HEK293T (cell line): Measurements from ENCODE around the gene C9orf85.

Source experiments
- CTCF ChIA-PET: fragments of 350-600 bp; formaldehyde crosslinking; extraction: SDS; loops from one replicate; lab custom pipeline; 2021; ENCODE audit warnings: antibody characterized with exemption, inconsistent platforms; lab: Yijun Ruan, JAX
- POLR2A ChIA-PET: fragments of 350-600 bp; formaldehyde crosslinking; extraction: SDS; loops from one replicate; lab custom pipeline; 2020; ENCODE audit warnings: antibody characterized with exemption, inconsistent platforms; lab: Yijun Ruan, JAX
- DNase-seq: peaks from one replicate; pipeline ENCODE4 v3.0.0; 2012; ENCODE audit warnings: mixed read lengths; ENCODE audit errors: extremely low spot score
- ARNT ChIP-seq: fragments of 450-650 bp; IDR thresholded peaks from 2 replicates; pipeline ENCODE4 v1.6.1; 2017; ENCODE audit warnings: mild to moderate bottlenecking
- BHLHE40 ChIP-seq: fragments of 450-650 bp; IDR thresholded peaks from 2 replicates; pipeline ENCODE4 v1.6.1; 2016; ENCODE audit warnings: mild to moderate bottlenecking, moderate library complexity, borderline replicate concordance
- CTBP1 ChIP-seq: fragments of 450-650 bp; IDR thresholded peaks from 2 replicates; pipeline ENCODE4 v1.6.1; 2016; ENCODE audit warnings: borderline replicate concordance
- ELF4 ChIP-seq: fragments of 450-650 bp; IDR thresholded peaks from 2 replicates; pipeline ENCODE4 v1.6.1; 2017; ENCODE audit warnings: antibody characterized with exemption
- FOXA1 ChIP-seq: fragments of 450-650 bp; IDR thresholded peaks from 2 replicates; pipeline ENCODE4 v1.6.1; 2016; ENCODE audit warnings: mild to moderate bottlenecking
- FOXK2 ChIP-seq: fragments of 450-650 bp; IDR thresholded peaks from 2 replicates; pipeline ENCODE4 v1.6.1; 2016; ENCODE audit warnings: mild to moderate bottlenecking
- FOXM1 ChIP-seq: fragments of 450-650 bp; IDR thresholded peaks from 2 replicates; pipeline ENCODE4 v1.6.1; 2017; ENCODE audit warnings: mild to moderate bottlenecking, borderline replicate concordance
- HDGF ChIP-seq: fragments of 450-650 bp; IDR thresholded peaks from 2 replicates; pipeline ENCODE4 v1.6.1; 2017; ENCODE audit warnings: antibody characterized with exemption, borderline replicate concordance
- L3MBTL2 ChIP-seq: fragments of 450-650 bp; conservative IDR thresholded peaks from 2 replicates; pipeline ENCODE4 v1.6.1; 2016; ENCODE audit warnings: mild to moderate bottlenecking
- LEF1 ChIP-seq: fragments of 450-650 bp; IDR thresholded peaks from 2 replicates; pipeline ENCODE4 v1.6.1; 2017; ENCODE audit warnings: mild to moderate bottlenecking, borderline replicate concordance
- NFRKB ChIP-seq: fragments of 450-650 bp; IDR thresholded peaks from 2 replicates; pipeline ENCODE4 v1.6.1; 2016; ENCODE audit warnings: mild to moderate bottlenecking, moderate library complexity
- PKNOX1 ChIP-seq: fragments of 450-650 bp; IDR thresholded peaks from 2 replicates; pipeline ENCODE4 v1.6.1; 2016
- SP1 ChIP-seq: fragments of 450-650 bp; IDR thresholded peaks from 2 replicates; pipeline ENCODE4 v1.6.1; 2017
- SUZ12 ChIP-seq: fragments of 450-650 bp; IDR thresholded peaks from 2 replicates; pipeline ENCODE4 v1.6.1; 2016; ENCODE audit warnings: mild to moderate bottlenecking
- TARDBP ChIP-seq: fragments of 450-650 bp; IDR thresholded peaks from 2 replicates; pipeline ENCODE4 v1.6.1; 2016
- ZNF384 ChIP-seq: fragments of 450-650 bp; IDR thresholded peaks from 2 replicates; pipeline ENCODE4 v1.6.1; 2016

The C9orf85 gene

GRCh38 chr9:71929791-71930440 lies 18.5 kb downstream of the C9orf85 start:
- ChIA-PET CTCF (no interaction called here), POLR2A (no interaction called here)
- DNase-seq = no peak
- no peak for TF ChIP-seq FOXK2
- TF ChIP-seq L3MBTL2 = no peak
- no peak for TF ChIP-seq ELF4
- no peak for TF ChIP-seq FOXA1
- no peak for TF ChIP-seq SUZ12
- TF ChIP-seq CTBP1 = no peak
- no peak for TF ChIP-seq ZNF384
- TF ChIP-seq TARDBP = no peak
- TF ChIP-seq BHLHE40 = no peak
- TF ChIP-seq SP1 = no peak
- no peak for TF ChIP-seq FOXM1
- TF ChIP-seq LEF1 = no peak
- TF ChIP-seq PKNOX1 = no peak
- TF ChIP-seq NFRKB = no peak

- no peak for DNase-seq
- CTCF ChIA-PET = no interaction called here
- TF ChIP-seq PKNOX1 (no peak), FOXA1 (no peak), LEF1 (no peak), ARNT (no peak), HDGF (no peak), SP1 (no peak), FOXM1 (no peak), L3MBTL2 (no peak), BHLHE40 (no peak), ELF4 (no peak), CTBP1 (no peak), TARDBP (no peak), ZNF384 (no peak), NFRKB (no peak), SUZ12 (no peak), FOXK2 (no peak)
- POLR2A ChIA-PET = interaction anchor here (0.7 kb wide), 1 partner anchor 20 kb away, joined by 5 read pairs; the partner anchor contains the start of genes ABHD17B and C9orf85
Observed at GRCh38 chr9:71931166-71931565, 19.7 kb downstream of the C9orf85 start.

GRCh38 chr9:71936066-71936465 lies 24.6 kb downstream of the C9orf85 start:
- TF ChIP-seq ELF4 = no peak
- TF ChIP-seq L3MBTL2 = no peak
- no peak for TF ChIP-seq SUZ12
- no peak for TF ChIP-seq SP1
- TF ChIP-seq FOXA1 = no peak
- no peak for TF ChIP-seq TARDBP
- no peak for TF ChIP-seq FOXK2
- POLR2A ChIA-PET = no interaction called here
- no peak for DNase-seq
- CTCF ChIA-PET = interaction anchor here (0.6 kb wide), 1 partner anchor 130 kb away, joined by 4 read pairs; no protein-coding TSS in a partner anchor

GRCh38 chr9:71937070-71937625 lies 25.7 kb downstream of the C9orf85 start:
- TF ChIP-seq PKNOX1 (no peak), ARNT (no peak), HDGF (no peak), L3MBTL2 (no peak), NFRKB (no peak), CTBP1 (no peak), FOXK2 (no peak), SP1 (no peak), BHLHE40 (no peak), LEF1 (no peak), ELF4 (no peak), TARDBP (no peak), ZNF384 (no peak)
- CTCF ChIA-PET = no interaction called here
- POLR2A ChIA-PET = no interaction called here
- no peak for DNase-seq

GRCh38 chr9:71937898-71938297 lies 26.5 kb downstream of the C9orf85 start:
- ChIA-PET POLR2A (no interaction called here), CTCF (no interaction called here)
- TF ChIP-seq L3MBTL2 = no peak
- no peak for TF ChIP-seq CTBP1
- no peak for TF ChIP-seq HDGF
- TF ChIP-seq LEF1 = no peak
- no peak for TF ChIP-seq SP1
- TF ChIP-seq FOXM1 = no peak
- no peak for TF ChIP-seq TARDBP
- no peak for TF ChIP-seq ELF4
- no peak for TF ChIP-seq SUZ12
- no peak for TF ChIP-seq FOXA1
- no peak for TF ChIP-seq BHLHE40
- no peak for TF ChIP-seq ZNF384
- DNase-seq = no peak

- no peak for TF ChIP-seq ARNT
- no peak for TF ChIP-seq BHLHE40
- no peak for TF ChIP-seq FOXA1
- TF ChIP-seq LEF1 = no peak
- TF ChIP-seq ELF4 = no peak
- no peak for TF ChIP-seq HDGF
- TF ChIP-seq FOXM1 = no peak
- no peak for TF ChIP-seq TARDBP
- TF ChIP-seq PKNOX1 = no peak
- no peak for TF ChIP-seq L3MBTL2
- no peak for TF ChIP-seq CTBP1
- CTCF ChIA-PET = no interaction called here
- DNase-seq = no peak
- POLR2A ChIA-PET = no interaction called here
Observed at GRCh38 chr9:71941060-71941568, 29.7 kb downstream of the C9orf85 start.
